Right atrium auricular region (tissue), 2 donors: ENCODE measurements around the gene OTX1. TPM values are rescaled to one million over a fixed set of nuclear protein-coding genes. Genes with fewer than 3 reads are reported as not detected.

Experiments used
- DNase-seq: peaks from one replicate; pipeline ENCODE4 v3.0.0-alpha.2; 2019; ENCODE audit warnings: low spot score
- H3K27ac ChIP-seq, 2 donors: fragments of 200-600 bp; sonication (generic); 1 replicate in 1 of 2; 2 replicates in 1 of 2; pipeline ENCODE4 v1.5.1; 2016 to 2019
- H3K27me3 ChIP-seq, 2 donors: fragments of 200-600 bp; sonication (generic); one replicate each; pipeline versions ENCODE4 v1.5.1 to v1.6.0; 2017 to 2019
- H3K36me3 ChIP-seq: fragments of 200-600 bp; sonication (generic); one replicate; pipeline ENCODE4 v1.5.1; 2016
- H3K4me1 ChIP-seq, 2 donors: fragments of 200-600 bp; sonication (generic); one replicate each; pipeline versions ENCODE4 v1.5.1 to v1.6.0; 2017 to 2019
- H3K4me3 ChIP-seq, 2 donors: fragments of 200-600 bp; sonication (generic); 1 replicate in 1 of 2; 2 replicates in 1 of 2; pipeline ENCODE4 v1.5.1; 2017 to 2019; ENCODE audit warnings: mild to moderate bottlenecking in 1 of 2, moderate library complexity in 1 of 2
- H3K9me3 ChIP-seq, 2 donors: fragments of 200-600 bp; sonication (generic); one replicate each; pipeline ENCODE4 v1.5.1; 2019
- CTCF ChIP-seq, 2 donors: fragments of 200-600 bp; sonication (generic); IDR thresholded peaks; one replicate each; pipeline ENCODE4 v1.5.1; 2019; ENCODE audit warnings: antibody characterized with exemption in 2 of 2
- total RNA-seq, 2 donors: library from RNA; depleted of rRNA; stranded (reverse); fragments of >200 nt; gene quantifications; one replicate each; pipeline ENCODE4 v1.1.0, GENCODE V29; 2016

Gene OTX1
- total RNA-seq, 2 donors from 2014 or later, result not detected

DNA sequence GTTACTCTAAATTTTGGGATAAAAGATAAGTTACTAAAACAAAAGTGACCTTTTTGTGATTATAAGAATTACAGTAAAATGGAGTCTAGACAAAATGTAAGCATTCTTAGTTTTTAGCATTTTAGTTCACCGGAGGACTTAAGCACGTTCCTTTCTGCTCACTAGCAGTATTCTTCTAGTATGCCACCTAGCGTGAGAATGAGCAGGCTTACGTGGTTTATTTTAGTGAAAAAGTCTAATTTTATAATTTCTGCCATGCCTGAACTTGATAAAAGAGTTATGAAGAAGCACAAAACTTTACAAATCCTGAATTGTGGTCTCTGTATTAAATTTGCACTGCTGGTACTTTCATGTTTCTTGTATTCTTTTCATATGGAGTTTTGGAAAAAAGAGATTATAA is 12.6 kb upstream of the OTX1 start:
- no peak for DNase-seq
- TF ChIP-seq CTCF (IDR thresholded peaks at IDR 0.05), result no peak
- Histone ChIP-seq H3K4me3 (no peak overlapping the region), H3K9me3 (no peaks in the 10 kb centered on the region), H3K4me1 (no peaks in the 10 kb centered on the region), H3K27ac (no peak overlapping the region), H3K36me3 (no peaks in the 10 kb centered on the region), H3K27me3 (no peaks in the 10 kb centered on the region)

- no peak overlapping the region for H3K27ac ChIP-seq
- peaks cover 6% of the 10 kb centered on the region for H3K36me3 ChIP-seq
- no peak overlapping the region for H3K4me3 ChIP-seq
- no peak for TF ChIP-seq CTCF (IDR thresholded peaks at IDR 0.05)
- H3K9me3 ChIP-seq, result no peaks in the 10 kb centered on the region
- no peak for DNase-seq
- no peaks in the 10 kb centered on the region for H3K4me1 ChIP-seq
- H3K27me3 ChIP-seq, result no peaks in the 10 kb centered on the region
Measured at GRCh38 chr2:63040586-63040985, 10.0 kb upstream of the OTX1 start.

- Histone ChIP-seq H3K27me3 (no peaks in the 10 kb centered on the region), H3K9me3 (no peaks in the 10 kb centered on the region), H3K27ac (no peak overlapping the region), H3K36me3 (peaks cover 12% of the 10 kb centered on the region), H3K4me1 (no peaks in the 10 kb centered on the region), H3K4me3 (no peak overlapping the region)
- no peak for TF ChIP-seq CTCF (IDR thresholded peaks at IDR 0.05)
- no peak for DNase-seq
Measured at GRCh38 chr2:63041592-63041991, 9.0 kb upstream of the OTX1 start.

- no peak for TF ChIP-seq CTCF (IDR thresholded peaks at IDR 0.05)
- no peak for DNase-seq
- H3K4me3 ChIP-seq, result no peak overlapping the region
- H3K4me1 ChIP-seq, result peaks cover 0 to 20% of the 10 kb centered on the region in 2 donors
- H3K36me3 ChIP-seq, result peaks cover 12% of the 10 kb centered on the region
- no peaks in the 10 kb centered on the region for H3K9me3 ChIP-seq
- H3K27me3 ChIP-seq, result peaks cover 26% of the 10 kb centered on the region in 2 donors
- no peak overlapping the region for H3K27ac ChIP-seq
Measured at GRCh38 chr2:63044362-63045327, 6.0 kb upstream of the OTX1 start.

DNA sequence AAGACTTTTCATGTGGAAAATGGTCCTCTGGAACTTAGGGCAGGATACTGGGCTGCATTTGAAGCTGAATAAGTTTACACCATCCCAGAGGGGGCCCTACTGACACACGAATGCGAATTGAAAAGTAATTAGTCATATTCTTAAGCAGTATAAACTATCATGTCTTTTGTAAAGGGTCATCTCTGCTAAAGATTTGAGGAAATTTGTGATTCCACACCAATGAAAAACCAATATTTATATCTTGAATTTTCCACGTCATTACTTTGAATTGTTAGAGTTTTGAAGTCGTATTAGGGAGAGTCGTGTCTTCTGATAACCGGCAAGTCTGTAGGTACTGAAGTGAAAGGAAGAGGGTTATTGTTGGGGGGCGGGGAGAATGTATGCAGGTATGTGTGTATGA is 4.1 kb upstream of the OTX1 start:
- no peak for TF ChIP-seq CTCF (IDR thresholded peaks at IDR 0.05)
- Histone ChIP-seq H3K4me3 (no peak overlapping the region), H3K27me3 (peaks cover 33 to 44% of the 10 kb centered on the region in 2 donors)

More for the DNA sequence above, 4.1 kb upstream of the OTX1 start:
- no peaks in the 10 kb centered on the region for H3K9me3 ChIP-seq
- peaks cover 0 to 38% of the 10 kb centered on the region in 2 donors for H3K4me1 ChIP-seq
- H3K27ac ChIP-seq, result no peak overlapping the region
- peaks cover 12% of the 10 kb centered on the region for H3K36me3 ChIP-seq
- no peak for DNase-seq
